PFSK-1 (cell line): Measurements from ENCODE around the gene KLRC2.

Source experiments
- FOXP2 ChIP-seq: optimal IDR thresholded peaks from 2 replicates; pipeline ENCODE3; 2011; ENCODE audit warnings: borderline replicate concordance, control low read depth, inconsistent platforms; ENCODE audit not compliant: insufficient read depth; ENCODE audit errors: extremely low read length, extremely low read depth
- POLR2AphosphoS5 ChIP-seq: IDR thresholded peaks from 2 replicates; pipeline ENCODE4 v1.6.1; 2012; ENCODE audit warnings: low read depth, mild to moderate bottlenecking, control low read depth, low read length, moderate library complexity
- SIN3A ChIP-seq: IDR thresholded peaks from 2 replicates; pipeline ENCODE4 v1.6.1; 2012; ENCODE audit warnings: mild to moderate bottlenecking, low read length, moderate library complexity, borderline replicate concordance; ENCODE audit not compliant: insufficient read depth
- TAF1 ChIP-seq: IDR thresholded peaks from 2 replicates; pipeline ENCODE4 v1.6.1; 2012; ENCODE audit warnings: low read length, control low read depth, borderline replicate concordance; ENCODE audit not compliant: insufficient read depth
- TF ChIP-seq, protein P1 (sequence below), 2 experiments: IDR thresholded peaks; 2 replicates each; pipeline versions ENCODE4 v1.6.1 to v1.8.0; 2011 to 2012; ENCODE audit warnings: low read depth in 2 of 2, low read length in 2 of 2, control low read depth in 1 of 2, inconsistent platforms in 1 of 2, mild to moderate bottlenecking in 1 of 2, moderate library complexity in 1 of 2; ENCODE audit not compliant: insufficient read depth in 1 of 2

KLRC2 gene

DNA sequence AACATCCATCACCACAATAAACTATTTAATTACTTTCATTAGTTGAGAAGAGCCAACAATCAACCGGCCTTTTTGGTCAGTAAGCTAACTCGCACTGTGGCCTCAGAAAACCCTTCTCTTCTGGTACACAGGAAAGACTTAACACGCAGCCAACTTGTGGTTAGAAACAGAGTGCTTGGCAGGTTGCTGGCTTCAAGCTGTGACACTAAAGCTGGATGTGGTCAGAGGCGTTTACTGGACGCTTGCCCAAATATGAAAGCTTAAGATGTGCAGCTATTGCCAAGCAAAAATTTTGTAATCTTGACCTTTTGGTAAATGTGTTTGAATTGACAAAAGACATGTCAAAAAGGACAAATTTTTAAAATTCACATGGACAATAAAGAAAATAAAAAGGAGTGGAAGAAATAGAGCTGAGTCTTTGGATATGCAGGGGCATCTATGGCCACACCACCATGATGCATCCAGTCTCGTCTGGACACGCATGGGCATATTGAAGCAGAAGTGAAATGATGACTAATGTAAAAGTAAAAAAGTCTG lies 43.3 kb downstream of the KLRC2 start:
- TF ChIP-seq, protein P1, sequence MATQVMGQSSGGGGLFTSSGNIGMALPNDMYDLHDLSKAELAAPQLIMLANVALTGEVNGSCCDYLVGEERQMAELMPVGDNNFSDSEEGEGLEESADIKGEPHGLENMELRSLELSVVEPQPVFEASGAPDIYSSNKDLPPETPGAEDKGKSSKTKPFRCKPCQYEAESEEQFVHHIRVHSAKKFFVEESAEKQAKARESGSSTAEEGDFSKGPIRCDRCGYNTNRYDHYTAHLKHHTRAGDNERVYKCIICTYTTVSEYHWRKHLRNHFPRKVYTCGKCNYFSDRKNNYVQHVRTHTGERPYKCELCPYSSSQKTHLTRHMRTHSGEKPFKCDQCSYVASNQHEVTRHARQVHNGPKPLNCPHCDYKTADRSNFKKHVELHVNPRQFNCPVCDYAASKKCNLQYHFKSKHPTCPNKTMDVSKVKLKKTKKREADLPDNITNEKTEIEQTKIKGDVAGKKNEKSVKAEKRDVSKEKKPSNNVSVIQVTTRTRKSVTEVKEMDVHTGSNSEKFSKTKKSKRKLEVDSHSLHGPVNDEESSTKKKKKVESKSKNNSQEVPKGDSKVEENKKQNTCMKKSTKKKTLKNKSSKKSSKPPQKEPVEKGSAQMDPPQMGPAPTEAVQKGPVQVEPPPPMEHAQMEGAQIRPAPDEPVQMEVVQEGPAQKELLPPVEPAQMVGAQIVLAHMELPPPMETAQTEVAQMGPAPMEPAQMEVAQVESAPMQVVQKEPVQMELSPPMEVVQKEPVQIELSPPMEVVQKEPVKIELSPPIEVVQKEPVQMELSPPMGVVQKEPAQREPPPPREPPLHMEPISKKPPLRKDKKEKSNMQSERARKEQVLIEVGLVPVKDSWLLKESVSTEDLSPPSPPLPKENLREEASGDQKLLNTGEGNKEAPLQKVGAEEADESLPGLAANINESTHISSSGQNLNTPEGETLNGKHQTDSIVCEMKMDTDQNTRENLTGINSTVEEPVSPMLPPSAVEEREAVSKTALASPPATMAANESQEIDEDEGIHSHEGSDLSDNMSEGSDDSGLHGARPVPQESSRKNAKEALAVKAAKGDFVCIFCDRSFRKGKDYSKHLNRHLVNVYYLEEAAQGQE (IDR thresholded peaks at IDR 0.05; ENCODE audit: insufficient read depth in 1 of 2, low read depth in 2 of 2, low read length in 2 of 2) = no peak
- TF ChIP-seq FOXP2 = no peak
- TF ChIP-seq POLR2AphosphoS5 = no peak
- no peak for TF ChIP-seq TAF1
- no peak for TF ChIP-seq SIN3A

DNA sequence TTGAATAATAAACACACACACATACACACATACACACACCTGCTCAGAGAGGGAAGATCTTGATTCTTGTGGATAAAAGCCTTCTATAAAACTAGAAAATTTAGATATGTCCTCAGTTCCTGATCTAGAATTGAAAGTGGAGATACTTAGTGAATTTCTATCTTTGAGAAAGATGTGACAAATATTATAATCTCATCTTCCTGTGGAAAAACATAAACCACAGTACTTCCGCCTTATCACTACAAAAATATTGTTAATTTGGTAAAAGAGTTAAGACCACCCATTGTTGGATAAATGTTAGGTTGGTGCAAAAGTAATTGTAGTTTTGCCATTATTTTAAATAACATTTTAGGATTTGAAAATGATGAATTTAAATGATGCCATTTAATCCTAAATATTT lies 45.9 kb downstream of the KLRC2 start, which contains the start of gene KLRK1:
Gene KLRK1 (minus strand): TSS at position 138 of the 400 bp plus-strand sequence. CDS start 1,231 bp downstream, outside the sequence.
- TF ChIP-seq FOXP2 (no peak), SIN3A (no peak), POLR2AphosphoS5 (no peak), TAF1 (no peak)
- TF ChIP-seq, protein P1 (IDR thresholded peaks at IDR 0.05; ENCODE audit: insufficient read depth in 1 of 2, low read depth in 2 of 2, low read length in 2 of 2) = no peak

DNA sequence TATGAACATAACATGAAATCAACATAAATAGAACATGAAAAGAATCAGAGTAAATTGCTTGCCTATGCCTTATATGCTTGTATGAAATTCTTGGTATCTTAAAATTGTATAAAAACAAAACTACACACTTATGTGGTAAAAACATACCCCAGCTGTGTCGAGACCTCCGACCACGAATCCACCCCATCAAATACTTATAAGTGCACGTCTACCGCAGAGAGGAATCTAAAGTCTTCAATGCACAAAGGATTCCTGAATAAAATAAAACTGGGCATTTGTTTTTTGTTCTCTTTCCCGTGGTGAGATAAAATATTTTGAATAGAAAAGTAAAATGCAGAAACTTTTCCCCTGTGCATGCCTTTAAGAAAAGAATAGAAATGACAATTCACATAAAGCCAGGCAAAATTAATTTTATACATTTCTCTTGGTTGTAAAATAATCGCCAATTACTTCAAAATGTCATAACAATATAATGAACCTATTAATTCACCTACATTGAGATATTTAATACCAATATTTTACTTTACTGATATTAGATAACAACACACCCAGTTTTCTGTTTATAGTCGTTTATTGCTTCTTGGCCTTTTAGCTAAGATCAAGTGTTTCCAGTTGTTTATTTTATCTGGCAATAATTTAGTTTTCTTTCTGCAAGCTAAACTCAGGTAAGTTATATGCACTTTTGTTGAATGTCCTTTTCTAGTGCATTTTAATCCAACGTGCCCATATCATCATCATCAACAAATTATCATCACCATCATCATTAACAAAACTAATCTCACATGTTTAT lies 47.0 kb downstream of the KLRC2 start:
- TF ChIP-seq POLR2AphosphoS5 (no peak), SIN3A (no peak), FOXP2 (no peak), TAF1 (no peak)
- TF ChIP-seq, protein P1 (IDR thresholded peaks at IDR 0.05; ENCODE audit: insufficient read depth in 1 of 2, low read depth in 2 of 2, low read length in 2 of 2) = no peak

DNA sequence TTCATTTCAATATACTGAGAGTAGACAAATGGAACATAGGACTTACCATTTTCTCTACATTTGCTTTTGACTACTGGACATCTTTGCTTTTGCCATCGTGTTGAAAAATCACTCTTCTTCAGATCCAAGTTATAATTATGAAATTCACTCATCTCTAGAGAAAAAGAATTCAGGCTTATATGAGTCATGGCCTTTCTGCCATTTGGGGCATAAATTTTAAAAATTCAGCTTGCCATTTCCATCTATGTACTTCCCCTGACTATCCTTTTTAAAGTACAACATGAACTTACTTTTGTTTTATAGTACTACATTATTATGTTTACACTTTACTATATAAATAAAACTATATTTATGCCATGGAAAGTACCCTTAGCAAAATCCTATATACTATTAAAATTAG lies 49.0 kb downstream of the KLRC2 start:
- TF ChIP-seq SIN3A (no peak), TAF1 (no peak), FOXP2 (no peak), POLR2AphosphoS5 (no peak)
- TF ChIP-seq, protein P1 (IDR thresholded peaks at IDR 0.05; ENCODE audit: insufficient read depth in 1 of 2, low read depth in 2 of 2, low read length in 2 of 2) = no peak
